Measurements from ENCODE around the gene UBE3B.

UBE3B gene

GRCh38 chr12:109497675-109498074 lies 20.2 kb downstream of the UBE3B start:
- DNase-seq (ENCODE audit: low read depth), result peak; percentile 38

- peak; percentile 4 for DNase-seq (ENCODE audit: low read depth)
Observed at GRCh38 chr12:109500406-109501185, 23.2 kb downstream of the UBE3B start.

- no peak for DNase-seq (ENCODE audit: low read depth)
Observed at GRCh38 chr12:109501299-109501698, 23.9 kb downstream of the UBE3B start.

DNA sequence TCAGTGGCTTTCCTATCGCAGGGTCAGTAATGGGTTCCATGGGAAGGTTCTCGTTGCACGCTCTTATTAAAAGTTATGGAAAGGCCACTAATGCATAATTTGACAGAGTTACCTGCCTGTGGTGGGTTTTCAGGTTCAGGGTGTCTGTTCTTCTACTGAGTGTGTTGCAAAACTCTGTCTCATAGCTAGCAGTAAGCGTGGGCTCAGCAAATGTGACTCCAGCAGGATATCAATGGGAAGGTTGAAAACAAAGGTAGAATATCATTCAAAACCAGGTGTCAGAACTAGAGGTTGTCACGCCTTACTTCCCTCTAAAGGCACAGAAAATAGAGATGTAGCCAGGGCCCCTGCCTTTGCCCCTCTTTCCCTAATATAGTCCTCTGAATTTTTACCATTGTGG lies 24.9 kb downstream of the UBE3B start:
- no peak for DNase-seq (ENCODE audit: low read depth)

GRCh38 chr12:109503611-109504010 lies 26.2 kb downstream of the UBE3B start:
- DNase-seq (ENCODE audit: low read depth), result no peak

- DNase-seq (ENCODE audit: low read depth), result no peak
Observed at GRCh38 chr12:109504068-109504467, 26.6 kb downstream of the UBE3B start.

DNA sequence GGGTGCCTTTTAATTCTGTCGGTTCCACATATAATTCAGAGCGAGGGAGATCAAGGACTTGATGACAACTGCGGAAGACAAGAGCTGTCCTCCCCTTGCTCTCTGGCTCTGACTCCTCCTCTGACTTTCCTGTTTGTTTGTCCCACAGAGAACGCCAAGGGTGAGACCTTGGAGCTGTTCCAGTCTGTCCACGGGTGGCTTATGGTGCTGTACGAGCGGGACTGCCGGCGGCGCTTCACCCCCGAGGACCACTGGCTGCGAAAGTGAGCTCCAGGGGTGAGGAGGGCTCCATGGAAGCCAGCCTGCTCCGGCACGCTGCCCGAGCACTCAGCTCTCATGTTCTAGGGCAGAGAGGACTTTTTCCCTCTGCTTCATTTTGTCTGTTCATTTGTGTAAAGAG lies 32.8 kb downstream of the UBE3B start:
- DNase-seq (ENCODE audit: low read depth), result no peak

DNA sequence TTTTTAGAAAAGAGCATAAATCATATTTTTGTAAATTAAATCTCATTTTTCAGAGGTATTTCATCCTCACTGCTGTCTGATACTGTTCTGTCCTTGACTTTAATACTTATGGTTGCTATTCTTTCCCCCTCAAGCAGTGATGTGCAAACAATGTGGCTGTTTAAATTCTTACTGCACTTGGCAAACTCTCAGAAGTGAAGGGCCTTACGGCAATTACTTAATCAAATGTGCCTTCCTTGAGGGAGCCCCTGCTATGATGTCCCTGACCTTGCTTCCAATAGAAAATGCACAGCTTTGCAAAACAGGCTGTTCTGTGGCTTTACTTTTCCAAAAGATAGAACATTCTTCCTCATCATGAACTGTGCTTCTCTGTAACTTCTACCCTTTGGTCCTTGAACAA lies 35.2 kb downstream of the UBE3B start:
- DNase-seq (ENCODE audit: low read depth), result no peak

GRCh38 chr12:109513051-109513450 lies 35.6 kb downstream of the UBE3B start:
- DNase-seq (ENCODE audit: low read depth), result no peak

GRCh38 chr12:109513977-109514376 lies 36.5 kb downstream of the UBE3B start:
- DNase-seq (ENCODE audit: low read depth), result no peak

DNA sequence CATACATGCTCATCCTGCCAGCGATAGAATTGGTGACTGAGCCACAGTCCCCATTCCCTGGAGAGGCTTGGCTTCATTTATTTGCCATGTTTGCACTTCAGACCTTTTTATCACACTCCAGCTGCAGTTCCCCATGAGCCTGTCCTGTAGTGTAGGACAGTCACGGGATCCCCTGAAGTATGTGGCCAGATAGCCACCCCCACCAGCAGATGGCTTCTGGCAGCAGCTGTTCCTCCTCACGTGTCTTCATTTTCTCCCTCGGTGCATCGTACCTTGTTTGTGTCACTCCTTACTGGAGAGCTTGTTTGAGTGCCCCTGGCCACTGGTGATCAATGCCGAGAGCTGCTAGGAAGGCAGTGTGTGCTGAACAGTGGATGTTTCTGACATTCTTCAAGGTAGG lies 40.2 kb downstream of the UBE3B start:
- DNase-seq (ENCODE audit: low read depth), result no peak

DNA sequence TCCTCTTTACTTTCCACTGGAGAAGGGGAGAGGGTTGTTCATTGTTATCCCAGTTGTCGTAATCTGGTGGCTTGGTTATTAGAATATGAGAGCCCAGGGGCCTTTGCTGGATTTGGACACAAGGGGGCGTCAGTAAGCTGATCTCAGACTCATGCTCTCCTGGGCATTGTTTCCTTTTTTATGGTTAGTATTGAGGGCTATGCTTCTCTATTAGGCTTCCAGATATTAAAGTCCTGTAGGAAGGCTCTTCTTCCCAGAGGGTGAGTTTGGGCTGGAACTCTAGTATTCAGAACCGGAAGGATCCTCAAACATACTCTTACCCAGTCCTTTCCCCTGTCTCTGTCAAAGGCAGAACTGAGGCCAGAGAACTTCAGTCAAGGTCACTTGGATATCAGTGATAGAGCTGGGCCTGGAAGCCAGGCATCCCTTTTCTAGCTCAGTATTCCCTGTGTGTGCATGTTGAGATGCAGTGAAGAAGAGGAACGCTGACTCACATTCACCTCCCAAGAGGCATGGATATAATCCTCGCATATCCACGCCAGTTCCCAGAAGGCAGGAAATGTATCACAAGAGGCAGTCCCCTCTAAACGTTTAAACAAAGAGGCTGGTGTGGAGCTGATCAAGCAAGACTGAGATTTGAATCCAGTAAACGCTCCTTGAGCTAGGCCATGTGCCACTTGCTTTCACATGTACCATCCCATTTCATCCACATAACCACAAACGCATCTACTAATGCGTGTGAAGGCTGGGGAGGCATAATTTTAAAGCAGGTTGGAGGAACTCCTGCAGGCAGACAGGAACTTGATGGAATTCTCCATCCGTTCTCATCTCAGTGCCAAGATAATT lies 41.6 kb downstream of the UBE3B start:
- peak; percentile 88 for DNase-seq (ENCODE audit: low read depth)

GRCh38 chr12:109519787-109520186 lies 42.4 kb downstream of the UBE3B start:
- DNase-seq (ENCODE audit: low read depth), result no peak

DNA sequence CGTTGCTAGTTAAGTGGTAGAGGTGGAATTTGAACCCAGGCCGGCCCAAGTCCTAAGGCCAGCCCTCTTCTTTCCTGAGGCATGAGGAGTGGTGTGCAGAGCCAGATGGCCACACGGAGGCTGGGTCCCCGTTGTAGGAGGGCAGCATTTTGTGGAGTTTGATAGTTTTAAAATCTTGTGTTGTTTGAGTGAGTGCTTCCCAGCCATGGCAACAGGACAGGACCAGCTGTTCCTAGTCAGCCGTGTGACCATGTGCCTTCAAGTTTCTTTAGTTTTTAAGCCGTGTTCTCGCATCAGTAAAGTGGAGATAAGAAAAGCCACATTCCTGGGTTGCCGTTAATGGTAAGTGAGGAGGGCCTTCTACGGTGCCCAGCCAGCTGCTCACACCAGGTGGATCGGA lies 44.4 kb downstream of the UBE3B start:
- no peak for DNase-seq (ENCODE audit: low read depth)

GRCh38 chr12:109523071-109523470 lies 45.6 kb downstream of the UBE3B start:
- no peak for DNase-seq (ENCODE audit: low read depth)

GRCh38 chr12:109523504-109523903 lies 46.1 kb downstream of the UBE3B start:
- DNase-seq (ENCODE audit: low read depth), result no peak

- no peak for DNase-seq (ENCODE audit: low read depth)
Observed at GRCh38 chr12:109524466-109525278, 47.2 kb downstream of the UBE3B start.

- no peak for DNase-seq (ENCODE audit: low read depth)
Observed at GRCh38 chr12:109525279-109525585, 47.8 kb downstream of the UBE3B start.

- no peak for DNase-seq (ENCODE audit: low read depth)
Observed at GRCh38 chr12:109527489-109528123, 50.2 kb downstream of the UBE3B start.

DNA sequence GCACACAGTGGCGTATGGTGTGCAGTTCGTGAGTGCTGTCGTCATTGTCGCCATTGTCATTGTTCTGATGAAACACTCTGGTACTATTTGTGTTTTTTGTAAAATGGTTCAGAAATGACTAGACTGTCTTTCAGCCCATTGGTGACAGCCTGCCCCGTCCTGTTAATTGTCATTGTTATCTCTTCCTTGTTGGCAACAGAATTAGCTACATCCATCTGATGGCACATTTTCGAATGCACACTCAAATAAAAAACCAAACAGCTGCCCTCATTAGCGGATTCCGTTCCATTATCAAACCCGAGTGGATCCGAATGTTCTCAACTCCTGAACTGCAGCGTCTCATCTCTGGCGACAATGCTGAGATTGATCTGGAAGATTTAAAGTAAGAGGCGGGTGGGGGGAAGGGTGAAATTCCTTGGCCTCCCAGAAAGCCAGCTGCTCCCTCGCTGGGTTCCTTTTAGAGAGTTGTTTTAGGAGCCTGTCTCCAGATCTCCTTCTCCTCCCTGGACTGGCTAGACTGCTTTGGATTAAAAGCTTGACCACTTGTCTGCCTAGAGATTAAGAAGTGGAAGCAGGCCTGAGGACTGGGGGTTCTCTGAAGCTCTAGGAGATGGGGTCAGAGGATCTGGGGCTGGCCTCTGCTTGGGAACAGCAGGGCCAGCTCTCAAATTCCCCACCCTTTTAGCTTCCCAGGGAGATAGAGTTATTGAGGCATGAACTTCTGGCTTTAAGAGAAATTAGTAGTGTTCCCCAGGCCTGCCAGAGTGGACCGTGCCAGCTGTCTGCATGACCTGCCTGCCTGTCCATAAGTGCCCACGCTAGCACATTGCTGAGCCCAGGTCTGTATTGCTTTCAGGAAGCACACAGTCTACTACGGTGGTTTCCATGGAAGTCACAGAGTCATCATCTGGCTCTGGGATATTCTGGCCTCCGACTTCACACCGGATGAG lies 52.5 kb downstream of the UBE3B start:
- DNase-seq (ENCODE audit: low read depth), result no peak

DNA sequence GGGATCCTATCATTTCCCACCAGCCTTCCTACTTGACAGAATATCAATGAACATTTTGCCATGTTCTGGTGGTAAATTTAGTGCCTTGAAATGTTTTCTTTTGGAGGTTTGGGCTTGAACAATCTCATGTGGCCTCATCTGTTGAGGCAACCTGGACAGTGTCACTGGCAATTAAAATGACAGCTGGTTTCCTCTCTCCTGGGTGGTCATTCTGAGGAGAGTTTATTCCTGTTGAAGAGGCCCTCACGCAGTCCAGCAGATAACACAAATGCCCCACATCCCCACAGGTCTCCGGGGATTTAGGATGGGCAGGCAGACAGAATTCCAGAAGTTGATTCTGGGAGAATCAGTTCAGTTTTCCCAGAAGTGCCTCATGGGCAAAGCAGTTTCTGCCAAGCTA lies 54.0 kb downstream of the UBE3B start:
- no peak for DNase-seq (ENCODE audit: low read depth)

All from ELR (cell line).